GM19238 (cell line): Measurements from ENCODE around the gene ITM2B.
A peak's percentile ranks its signal among the peaks of the same experiment; 100 is the strongest.
"Not testable (repeated sequence)": the region's sequence is repeated elsewhere in the genome, so short reads cannot be mapped to it uniquely, and the experiment has no call there.

ENCODE experiments used
- DNase-seq: peaks from one replicate; pipeline ENCODE4 v3.0.0; 2011; ENCODE audit warnings: low spot score; ENCODE audit not compliant: insufficient read length

The ITM2B gene

DNA sequence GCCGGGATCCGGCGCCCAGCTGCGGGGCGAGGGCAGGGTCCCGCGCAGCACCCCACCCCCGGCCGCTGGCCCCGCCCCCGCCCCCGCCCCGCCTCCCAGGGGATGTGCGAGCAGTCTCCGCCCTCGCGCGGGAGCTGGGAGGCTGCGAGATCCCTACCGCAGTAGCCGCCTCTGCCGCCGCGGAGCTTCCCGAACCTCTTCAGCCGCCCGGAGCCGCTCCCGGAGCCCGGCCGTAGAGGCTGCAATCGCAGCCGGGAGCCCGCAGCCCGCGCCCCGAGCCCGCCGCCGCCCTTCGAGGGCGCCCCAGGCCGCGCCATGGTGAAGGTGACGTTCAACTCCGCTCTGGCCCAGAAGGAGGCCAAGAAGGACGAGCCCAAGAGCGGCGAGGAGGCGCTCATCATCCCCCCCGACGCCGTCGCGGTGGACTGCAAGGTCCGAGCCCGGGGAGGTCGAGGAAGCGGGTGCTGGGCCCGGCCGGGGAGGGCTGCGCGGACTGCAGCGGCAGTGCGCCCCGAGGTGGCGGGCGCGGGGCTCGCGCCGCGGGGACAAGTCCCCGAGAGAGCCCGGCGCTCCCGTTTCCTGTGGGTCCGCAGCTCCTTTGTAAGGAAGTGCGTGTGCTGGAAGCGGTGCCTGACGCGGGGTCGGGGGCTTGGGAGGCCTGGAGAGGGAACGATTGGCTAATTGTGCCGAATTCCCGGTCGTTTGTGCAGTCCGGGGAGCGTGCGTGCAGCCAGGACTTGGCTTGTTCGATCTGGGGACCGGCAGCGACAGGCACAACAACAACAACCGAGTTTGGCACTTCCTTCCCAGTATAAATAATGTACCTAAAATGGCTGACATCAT, at the start of gene ITM2B:
Gene ITM2B, plus strand, starts transcription at position 161 of the 843 bp plus-strand sequence. Its CDS starts 155 bp downstream, at position 316.
- peak; percentile 67 for DNase-seq

DNA sequence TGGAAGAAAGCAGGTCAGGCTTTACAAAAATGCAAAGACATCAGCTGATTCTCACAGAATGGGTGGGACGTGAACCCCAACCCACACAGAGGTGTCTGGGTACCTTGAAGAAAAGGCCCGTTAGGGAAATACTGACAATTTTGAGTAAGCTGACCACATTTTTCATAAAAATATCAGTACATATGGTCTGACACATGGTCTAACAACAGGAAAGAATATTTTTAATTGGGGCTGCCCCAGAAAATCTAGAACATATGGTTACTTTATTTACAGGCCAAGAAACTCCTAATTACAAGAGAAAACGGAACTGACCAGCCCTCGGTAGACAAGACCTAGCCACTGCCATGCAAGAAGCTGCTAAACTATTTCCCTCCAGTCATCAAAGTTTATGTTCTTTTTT, 48.7 kb upstream of the ITM2B start:
- DNase-seq = no peak

DNA sequence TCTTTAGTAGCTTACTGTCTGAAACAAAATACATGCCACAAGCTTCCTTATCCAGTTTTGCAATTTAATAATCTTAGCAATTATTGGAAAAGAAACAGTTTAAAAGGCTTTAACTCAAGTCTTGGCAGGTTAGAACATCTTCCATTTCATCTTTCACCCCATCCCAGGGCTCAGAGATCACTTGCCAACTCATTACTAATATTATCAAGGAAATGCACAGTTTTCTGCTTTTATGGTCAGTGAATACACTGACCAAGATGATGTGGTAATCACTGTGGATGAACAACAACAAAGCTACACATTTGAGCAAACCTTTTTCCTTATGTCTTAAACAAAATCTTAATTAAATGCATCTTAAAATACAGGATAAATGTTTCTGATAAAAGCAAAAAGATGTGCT, 48.0 kb upstream of the ITM2B start:
- DNase-seq = no peak

DNA sequence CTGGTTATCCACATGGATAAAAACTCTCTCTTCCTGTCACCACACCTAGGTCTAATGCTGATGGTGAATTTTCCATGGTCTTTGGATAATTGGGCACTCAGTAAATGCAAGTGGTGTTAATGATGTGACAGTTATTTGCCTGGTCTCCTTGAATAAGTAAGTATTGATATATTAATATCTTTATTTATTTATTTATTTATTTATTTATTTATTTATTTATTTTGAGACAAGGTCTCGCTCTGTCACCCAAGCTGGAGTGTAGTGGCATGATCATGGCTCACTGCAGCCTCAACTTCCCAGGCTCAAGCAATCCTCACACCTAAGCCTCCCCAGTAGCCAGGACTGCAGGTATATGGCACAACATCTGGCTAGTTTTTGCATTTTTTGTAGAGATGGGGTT, 46.3 kb upstream of the ITM2B start:
- DNase-seq = no peak

DNA sequence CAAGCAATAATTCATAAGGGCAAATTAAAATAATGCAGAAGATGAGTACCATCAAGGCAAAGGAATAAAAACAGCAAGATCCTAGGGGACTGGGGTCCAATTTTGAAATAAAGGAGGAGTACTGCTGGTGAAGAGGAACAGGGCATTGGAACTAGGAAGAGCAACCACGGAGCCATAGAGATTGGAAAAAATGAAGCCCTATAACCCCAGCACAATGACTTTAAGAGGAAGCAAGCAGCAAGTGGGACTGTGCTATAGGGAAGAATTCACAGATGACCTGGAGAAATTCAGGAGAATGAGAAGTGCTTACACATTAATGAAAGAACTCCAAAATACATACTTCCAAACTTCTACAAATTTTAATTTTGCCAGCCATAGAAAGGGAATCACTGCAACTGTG, 44.9 kb upstream of the ITM2B start:
- DNase-seq = no peak

DNA sequence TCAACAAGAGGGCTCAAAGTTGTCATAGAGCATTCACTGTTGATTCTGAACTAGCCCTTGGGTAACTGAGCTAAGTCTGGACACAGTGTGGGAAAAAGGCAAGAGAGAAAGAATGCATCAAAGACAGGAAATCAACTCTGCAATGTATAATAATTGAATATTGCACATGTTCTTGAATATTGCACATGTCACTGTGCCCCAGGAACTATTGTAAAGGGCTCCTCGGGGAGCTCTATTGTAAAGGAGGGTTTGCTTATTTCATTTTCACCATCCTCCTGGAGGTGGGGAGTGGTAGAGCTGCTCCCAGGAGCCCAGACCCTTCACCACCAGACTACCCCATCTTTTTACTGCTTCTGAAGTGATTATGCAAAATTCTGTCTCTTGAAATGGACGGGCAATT, 44.4 kb upstream of the ITM2B start:
- DNase-seq = no peak

DNA sequence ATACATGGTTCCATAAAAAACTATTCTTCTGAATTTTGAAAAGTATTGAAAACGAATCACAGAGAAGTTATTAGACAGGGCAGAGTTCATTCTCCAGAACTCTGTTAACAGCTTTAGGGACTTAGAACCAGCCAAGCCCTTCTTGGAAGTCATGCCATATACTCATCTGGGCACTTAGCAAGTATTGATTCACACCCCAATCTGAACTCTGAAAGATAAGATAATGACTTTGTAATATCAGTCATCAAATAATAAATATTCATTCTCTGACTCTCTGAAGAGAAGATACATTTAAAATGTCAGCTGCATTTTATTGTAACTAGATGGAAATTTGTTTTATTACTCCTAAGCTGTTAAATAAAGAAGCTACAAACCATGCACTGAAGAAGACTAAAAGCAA, 43.8 kb upstream of the ITM2B start:
- no peak for DNase-seq

DNA sequence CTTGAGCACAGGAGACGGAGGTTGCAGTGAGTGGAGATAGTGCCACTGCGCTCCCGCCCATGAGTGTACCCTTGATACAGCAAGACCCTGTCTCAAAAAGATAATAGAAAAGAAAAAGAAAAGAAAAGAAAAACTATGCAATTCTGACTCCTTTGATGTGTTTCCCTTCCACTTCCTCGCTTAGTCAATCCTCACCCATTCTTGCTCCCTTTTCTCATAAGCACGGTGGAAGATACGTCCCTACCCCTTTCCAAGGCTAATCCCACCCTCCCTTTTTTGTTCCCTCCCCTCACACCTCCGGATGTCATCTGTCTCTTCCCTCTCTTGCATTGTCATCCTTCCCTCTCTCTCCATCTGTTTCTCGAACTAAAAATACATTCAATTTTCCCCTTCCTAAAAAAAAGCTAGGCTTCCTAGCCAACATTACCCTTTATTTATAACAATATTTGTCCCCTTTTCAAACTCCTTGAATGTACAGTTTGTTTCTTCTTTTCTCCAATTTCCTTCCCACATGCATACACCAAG, 40.5 kb upstream of the ITM2B start:
- DNase-seq = no peak

DNA sequence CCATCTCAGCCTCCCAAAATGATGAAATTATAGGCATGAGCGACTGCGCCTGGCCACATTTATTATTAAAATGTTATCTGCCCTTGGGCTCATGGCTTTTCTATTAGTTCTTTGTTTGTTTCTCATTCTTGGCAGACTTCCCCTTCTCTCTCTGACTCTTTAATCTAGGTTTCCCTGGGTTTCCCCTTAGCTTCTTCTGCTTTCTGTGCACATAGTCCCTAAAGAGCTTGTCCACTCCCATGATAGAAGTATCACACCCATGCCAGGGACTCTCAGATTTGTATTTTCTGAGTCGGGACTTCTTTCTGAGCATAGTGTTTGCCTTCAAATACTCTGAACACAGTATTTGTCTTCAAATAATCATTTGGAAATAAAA, 38.6 kb upstream of the ITM2B start:
- DNase-seq = no peak

DNA sequence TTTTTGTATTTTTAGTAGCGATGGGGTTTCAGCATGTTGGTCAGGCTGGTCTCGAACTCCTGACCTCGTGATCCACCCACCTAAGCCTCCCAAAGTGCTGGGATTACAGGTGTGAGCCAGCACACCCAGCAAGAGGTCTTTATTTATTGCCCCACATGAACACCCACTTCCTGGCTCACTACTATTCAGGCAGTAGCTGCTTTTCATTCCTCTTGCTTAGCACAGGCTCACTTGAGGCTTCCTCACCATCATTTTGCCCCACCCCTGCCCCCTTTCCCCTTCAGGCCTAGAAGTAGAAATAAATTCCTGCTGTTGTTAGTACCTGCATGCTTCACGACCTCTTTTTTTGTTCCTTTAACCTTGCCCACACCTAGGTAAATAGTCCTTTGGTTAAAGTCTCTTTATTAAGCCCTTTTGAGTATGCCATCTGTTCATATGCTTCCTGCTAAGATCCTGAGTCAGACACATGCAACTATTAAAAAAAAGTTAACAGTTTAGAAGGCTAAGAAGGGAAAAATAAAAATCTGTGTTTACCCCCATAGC, 33.5 kb upstream of the ITM2B start:
- no peak for DNase-seq

DNA sequence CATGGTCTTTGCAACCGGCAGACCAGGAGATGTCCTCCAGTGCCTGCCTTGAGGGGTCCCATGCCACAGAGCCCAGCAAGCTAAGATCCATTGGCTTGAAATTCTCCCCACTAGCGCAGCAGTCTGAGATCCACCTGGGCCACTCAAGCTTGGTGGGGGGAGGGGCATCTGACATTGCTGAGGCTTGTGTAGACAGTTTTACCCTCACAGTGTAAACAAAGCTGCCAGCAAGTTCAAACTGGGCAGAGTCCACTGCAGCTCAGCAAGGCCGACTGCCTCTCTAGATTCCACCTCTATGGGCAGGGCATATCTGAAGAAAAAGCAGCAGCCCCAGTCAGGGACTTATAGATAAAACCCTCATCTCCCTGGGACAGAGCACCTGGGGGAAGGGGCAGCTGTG, 32.0 kb upstream of the ITM2B start:
- no peak for DNase-seq

DNA sequence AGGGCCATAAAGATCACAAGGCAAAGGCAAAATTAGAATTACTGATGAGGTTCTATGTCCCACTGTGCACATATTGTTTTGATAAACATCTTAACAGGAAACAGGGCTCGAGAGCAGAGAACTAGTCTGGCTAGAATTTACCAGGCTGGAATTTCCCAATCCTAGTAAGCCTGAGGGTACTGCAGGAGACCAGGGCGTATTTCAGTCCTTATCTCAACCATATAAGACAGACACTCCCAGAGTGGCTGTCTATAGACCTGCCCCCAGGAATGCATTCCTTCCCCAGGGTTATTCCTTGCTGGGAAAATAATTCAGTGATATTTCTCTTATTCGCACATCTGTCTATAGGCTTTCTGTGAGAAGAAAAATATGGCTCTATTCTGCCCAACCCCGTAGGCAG, 25.8 kb upstream of the ITM2B start:
- DNase-seq = not testable (repeated sequence)

DNA sequence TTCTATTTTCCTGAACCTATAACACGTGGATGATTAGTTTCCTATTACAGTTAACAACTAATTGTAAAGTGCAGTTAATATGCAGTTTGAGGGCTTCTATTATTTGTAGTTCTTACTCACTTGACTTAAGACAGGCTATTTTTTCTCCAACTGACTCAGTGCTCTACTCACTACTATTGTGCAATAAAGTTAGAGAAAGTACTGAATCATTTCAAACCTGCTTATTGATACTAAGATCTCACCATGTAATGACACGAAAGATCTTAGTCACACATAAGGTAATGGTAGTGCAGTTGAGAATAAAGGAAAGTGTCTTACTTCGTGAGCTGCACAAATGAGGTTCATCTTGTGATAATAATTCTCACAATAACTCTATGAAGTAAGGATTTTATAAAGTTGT, 22.8 kb upstream of the ITM2B start:
- DNase-seq = no peak

DNA sequence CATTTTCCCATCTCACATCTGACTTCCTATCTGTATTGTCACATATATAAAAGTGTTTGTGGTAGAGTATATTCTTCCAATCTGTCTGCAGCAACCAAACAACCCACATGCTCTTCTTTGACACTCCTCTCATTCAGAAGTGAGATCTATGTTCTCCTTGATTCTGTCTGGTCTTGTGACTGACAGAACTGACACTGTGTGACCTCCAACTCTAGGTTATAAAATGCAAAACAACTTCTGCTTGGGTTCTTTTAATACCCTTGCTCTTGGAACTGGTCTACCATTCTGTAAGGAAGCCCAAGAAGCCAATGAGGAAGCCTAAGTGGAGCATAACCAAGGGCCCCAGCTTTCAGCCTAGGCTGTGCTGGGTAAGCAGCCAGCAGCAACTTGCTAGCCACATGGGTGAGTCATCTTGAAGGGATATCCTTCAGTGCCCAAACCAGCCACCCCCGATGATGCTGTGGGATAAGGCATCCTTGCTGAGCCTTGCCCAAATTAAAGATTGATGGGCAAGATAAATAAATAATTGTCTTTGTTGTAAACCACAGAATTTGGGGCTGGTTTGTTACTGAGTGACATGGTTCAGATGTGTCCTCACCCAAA, 18.4 kb upstream of the ITM2B start:
- no peak for DNase-seq

DNA sequence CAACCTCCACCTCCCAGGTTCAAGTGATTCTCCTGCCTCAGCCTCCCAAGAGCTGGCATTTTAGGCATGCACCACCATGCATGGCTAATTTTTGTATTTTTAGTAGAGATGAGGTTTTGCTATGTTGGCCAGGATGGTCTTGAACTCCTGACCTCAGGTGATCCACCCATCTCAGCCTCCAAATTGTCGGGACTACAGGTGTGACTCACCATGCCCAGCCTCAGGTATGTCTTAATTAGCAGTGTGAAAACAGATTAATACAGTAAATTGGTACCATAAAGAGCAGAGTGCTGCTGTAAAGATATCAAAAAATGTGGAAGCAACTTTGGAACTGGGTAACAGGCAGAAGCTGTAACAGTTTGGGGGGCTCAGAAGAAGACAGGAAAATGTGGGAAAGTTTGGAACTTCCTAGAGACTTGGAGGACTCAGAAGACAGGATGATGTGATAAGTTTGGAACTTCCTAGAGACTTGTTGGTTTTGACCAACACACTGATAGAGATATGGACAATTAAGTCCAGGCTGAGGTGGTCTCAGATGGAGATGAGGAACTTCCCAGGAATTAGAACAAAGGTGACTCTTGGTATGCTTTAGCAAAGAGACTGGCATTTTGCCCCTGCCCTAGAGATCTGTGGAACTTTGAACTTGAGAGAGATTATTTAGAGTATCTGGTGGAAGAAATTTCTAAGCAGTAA, 17.3 kb upstream of the ITM2B start:
- DNase-seq = not testable (repeated sequence)

DNA sequence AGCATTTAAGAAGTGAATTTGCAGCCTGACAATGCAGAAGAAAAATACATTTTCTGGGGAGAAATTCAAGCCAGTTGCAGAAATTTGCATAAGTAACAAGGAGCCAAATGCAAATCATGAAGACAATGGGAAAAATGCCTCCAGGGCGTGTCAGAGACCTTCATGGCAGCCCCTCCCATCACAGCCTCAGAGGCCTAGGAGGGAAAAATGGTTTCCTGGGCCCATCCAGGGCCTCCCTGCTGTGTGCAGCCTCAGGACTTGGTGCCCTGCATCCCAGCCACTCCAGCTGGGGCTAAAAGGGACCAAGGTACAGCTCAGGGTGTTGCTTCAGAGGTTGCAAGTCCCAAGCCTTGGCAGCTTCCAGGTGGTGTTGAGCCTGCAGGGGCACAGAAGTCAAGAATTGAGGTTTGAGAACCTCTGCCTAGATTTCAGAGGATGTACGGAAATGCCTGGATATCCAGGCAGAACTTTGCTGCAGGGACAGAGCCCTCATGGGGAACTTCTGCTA, 16.7 kb upstream of the ITM2B start:
- DNase-seq = no peak

DNA sequence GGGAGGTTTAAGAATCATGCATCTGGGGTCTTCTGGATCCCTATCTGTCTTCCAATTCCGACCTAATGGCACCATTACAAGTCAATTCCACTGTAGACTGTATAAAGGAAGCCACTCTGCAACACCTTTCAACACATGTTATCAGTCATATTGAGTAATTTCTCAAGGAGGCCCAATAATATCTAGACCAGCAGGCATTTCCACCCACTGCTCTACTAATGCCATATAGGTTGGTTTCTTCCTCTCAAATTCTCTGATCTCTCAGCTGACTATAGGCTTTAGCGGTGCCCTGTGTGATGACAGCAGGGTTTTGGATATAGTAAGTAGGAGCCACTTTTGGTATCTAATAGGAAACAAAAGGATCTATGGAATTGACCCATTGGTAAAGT, 12.4 kb upstream of the ITM2B start:
- no peak for DNase-seq

DNA sequence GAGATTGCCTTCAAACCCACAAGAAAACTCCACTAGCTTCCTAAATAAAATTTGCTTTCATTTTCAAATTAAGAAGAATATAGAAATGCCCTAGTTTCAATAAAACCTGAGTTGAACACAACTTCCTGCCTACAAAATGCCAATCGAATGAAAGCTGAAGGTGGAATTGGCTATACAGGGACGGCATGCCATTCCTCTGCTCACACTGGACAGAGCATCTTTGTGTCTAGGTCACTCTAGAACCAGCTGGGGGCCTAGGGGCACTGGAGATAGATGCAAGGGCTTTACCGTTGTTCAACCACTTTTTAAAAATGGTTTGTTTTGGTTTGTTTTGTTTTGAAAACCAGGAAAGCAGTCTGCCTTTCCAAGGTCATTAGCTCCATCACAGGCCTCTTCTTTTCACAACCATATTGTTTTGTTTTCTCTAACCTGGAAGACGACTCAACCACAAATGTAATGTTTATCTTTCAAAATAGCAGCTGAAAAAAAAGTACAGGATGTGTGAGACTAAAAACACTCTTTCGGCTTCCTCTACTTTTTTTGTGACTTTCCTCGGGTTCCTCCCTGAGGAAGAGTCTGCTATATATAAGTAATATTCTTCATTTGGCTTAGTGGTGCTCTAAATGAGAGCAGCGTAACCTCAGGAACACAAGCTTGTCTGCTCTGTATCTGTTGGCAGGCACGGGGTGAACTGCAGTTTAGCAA, 11.9 kb upstream of the ITM2B start:
- DNase-seq = no peak

DNA sequence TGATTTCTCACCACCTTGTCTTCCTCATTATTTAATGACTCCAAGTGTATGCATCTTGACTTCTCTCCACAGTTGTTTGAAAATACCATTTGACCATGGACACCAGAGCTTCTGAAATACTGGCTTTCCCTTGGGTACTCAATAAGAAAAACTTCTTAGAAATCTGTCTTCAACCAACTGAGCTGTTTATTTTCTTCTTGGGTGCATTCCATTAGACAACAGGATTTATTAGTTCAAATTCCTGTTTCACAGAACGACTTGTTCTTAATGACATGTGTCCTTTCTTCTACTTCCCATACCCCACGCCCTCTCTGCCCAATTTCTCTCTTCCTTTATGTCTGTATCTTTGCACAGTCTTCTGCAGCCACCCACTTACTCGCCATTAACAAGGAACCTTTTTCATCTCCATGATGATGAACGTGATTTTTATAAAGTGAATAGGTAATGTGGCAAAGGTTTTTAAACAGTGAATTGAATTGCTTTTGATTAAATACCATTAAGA, 11.3 kb upstream of the ITM2B start:
- DNase-seq = no peak

DNA sequence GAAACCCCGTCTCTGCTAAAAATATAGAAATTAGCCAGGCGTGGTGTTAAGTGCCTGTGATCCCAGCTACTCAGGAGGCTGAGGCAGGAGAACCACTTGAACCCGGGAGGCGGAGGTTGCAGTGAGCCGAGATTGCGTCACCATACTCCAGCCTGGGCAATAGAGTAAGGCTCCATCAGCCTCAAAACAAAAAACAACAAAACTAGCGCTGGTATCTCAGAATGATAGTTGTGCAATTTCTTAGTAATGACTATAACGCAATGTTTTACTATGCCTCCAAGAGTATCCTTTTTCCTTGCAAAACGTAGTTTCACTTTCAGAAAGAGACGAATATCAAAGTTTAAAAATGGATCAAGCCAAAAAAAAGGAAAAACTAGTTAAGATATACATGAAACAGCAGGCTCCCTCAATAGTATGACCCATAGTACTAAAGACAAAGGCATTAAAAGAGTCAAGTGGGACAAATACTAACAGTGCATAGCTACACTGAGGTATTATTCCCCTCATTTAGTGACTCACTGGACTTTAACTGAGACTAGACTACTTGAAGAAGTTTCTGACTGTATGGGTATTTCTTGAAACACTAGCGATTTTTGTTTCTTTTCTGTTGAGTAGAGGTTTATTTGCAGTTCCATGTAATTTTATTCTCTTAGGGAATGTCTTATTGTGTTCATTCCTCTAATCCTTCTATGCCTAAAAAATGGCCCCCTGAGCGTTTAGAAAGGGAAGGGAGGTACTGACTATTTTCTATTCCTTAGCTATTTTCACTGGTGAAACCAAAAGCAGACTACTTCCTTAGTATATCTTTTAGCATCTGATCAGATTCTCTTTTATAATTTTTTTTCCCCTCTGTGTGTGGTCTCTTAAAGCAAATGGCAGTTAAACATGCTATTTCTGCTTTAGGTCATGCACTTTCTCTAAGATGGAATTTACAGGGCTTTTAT, 10.4 kb upstream of the ITM2B start:
- no peak for DNase-seq
